Neural crest cell (in vitro differentiated cells): Measurements from ENCODE around the gene ACSS2. TPM values are rescaled to one million over a fixed set of nuclear protein-coding genes. Genes with fewer than 3 reads are reported as not detected.

Experiments
- DNase-seq: peaks from one replicate; pipeline ENCODE4 v3.0.0; 2021; ENCODE audit warnings: low read depth, mixed read lengths, low spot score
- H3K27ac Mint-ChIP-seq: one replicate; pipeline ENCODE4 v1.8.0; 2021; ENCODE audit warnings: mild to moderate bottlenecking, mixed read lengths; ENCODE audit not compliant: unreplicated experiment
- H3K27me3 Mint-ChIP-seq: 2 replicates; pipeline ENCODE4 v1.8.0; 2021; ENCODE audit warnings: low read depth, mild to moderate bottlenecking, mixed read lengths
- H3K36me3 Mint-ChIP-seq: 2 replicates; pipeline ENCODE4 v1.8.0; 2021; ENCODE audit warnings: low read depth, mild to moderate bottlenecking, mixed read lengths
- H3K4me1 Mint-ChIP-seq: 2 replicates; pipeline ENCODE4 v1.8.0; 2021; ENCODE audit warnings: mixed read lengths
- H3K4me3 Mint-ChIP-seq: one replicate; pipeline ENCODE4 v1.8.0; 2021; ENCODE audit warnings: mild to moderate bottlenecking, mixed read lengths
- H3K9me3 Mint-ChIP-seq: 2 replicates; pipeline ENCODE4 v1.8.0; 2021; ENCODE audit warnings: mixed read lengths
- CTCF ChIP-seq: fragments of 200-600 bp; sonication (generic); conservative IDR thresholded peaks from 2 replicates; pipeline ENCODE4 v1.5.0; 2021; ENCODE audit warnings: antibody characterized with exemption, mild to moderate bottlenecking
- total RNA-seq: library from RNA; stranded (reverse); gene quantifications from 2 replicates; pipeline ENCODE4 v1.2.1, GENCODE V29; 2021

Gene ACSS2
- total RNA-seq, 1 donor from 2014 or later: 90.9 TPM

GRCh38 chr20:34843421-34843820 is 33.0 kb upstream of the ACSS2 start:
- no peak overlapping the region for H3K4me3 Mint-ChIP-seq
- no peak for DNase-seq
- no peak for TF ChIP-seq CTCF
- H3K27ac Mint-ChIP-seq: no peak overlapping the region
- H3K36me3 Mint-ChIP-seq: peaks cover 8% of the 10 kb centered on the region
- no peaks in the 10 kb centered on the region for H3K9me3 Mint-ChIP-seq
- H3K27me3 Mint-ChIP-seq: no peaks in the 10 kb centered on the region
- H3K4me1 Mint-ChIP-seq: no peaks in the 10 kb centered on the region

GRCh38 chr20:34848597-34848996 is 27.8 kb upstream of the ACSS2 start:
- Mint-ChIP-seq H3K27ac (no peak overlapping the region), H3K36me3 (peaks cover 5% of the 10 kb centered on the region), H3K4me1 (no peaks in the 10 kb centered on the region), H3K4me3 (no peak overlapping the region), H3K27me3 (no peaks in the 10 kb centered on the region), H3K9me3 (no peaks in the 10 kb centered on the region)
- TF ChIP-seq CTCF: no peak
- no peak for DNase-seq

GRCh38 chr20:34849778-34850177 is 26.6 kb upstream of the ACSS2 start:
- no peaks in the 10 kb centered on the region for H3K9me3 Mint-ChIP-seq
- no peak for TF ChIP-seq CTCF
- DNase-seq: no peak
- H3K36me3 Mint-ChIP-seq: peaks cover 3% of the 10 kb centered on the region
- H3K27ac Mint-ChIP-seq: no peak overlapping the region
- no peaks in the 10 kb centered on the region for H3K27me3 Mint-ChIP-seq
- no peak overlapping the region for H3K4me3 Mint-ChIP-seq
- no peaks in the 10 kb centered on the region for H3K4me1 Mint-ChIP-seq

GRCh38 chr20:34850969-34851368 is 25.4 kb upstream of the ACSS2 start:
- no peak for TF ChIP-seq CTCF
- Mint-ChIP-seq H3K4me3 (no peak overlapping the region), H3K27me3 (no peaks in the 10 kb centered on the region), H3K4me1 (no peaks in the 10 kb centered on the region), H3K36me3 (peaks cover 2% of the 10 kb centered on the region), H3K27ac (no peak overlapping the region), H3K9me3 (no peaks in the 10 kb centered on the region)
- no peak for DNase-seq

GRCh38 chr20:34852298-34852697 is 24.1 kb upstream of the ACSS2 start:
- no peak overlapping the region for H3K27ac Mint-ChIP-seq
- DNase-seq: no peak
- H3K4me1 Mint-ChIP-seq: no peaks in the 10 kb centered on the region
- H3K36me3 Mint-ChIP-seq: peaks cover 2% of the 10 kb centered on the region
- H3K27me3 Mint-ChIP-seq: no peaks in the 10 kb centered on the region
- no peaks in the 10 kb centered on the region for H3K9me3 Mint-ChIP-seq
- H3K4me3 Mint-ChIP-seq: no peak overlapping the region
- TF ChIP-seq CTCF: no peak

- TF ChIP-seq CTCF: no peak
- Mint-ChIP-seq H3K27ac (no peak overlapping the region), H3K4me1 (no peaks in the 10 kb centered on the region), H3K9me3 (no peaks in the 10 kb centered on the region), H3K27me3 (no peaks in the 10 kb centered on the region), H3K36me3 (peaks cover 14% of the 10 kb centered on the region), H3K4me3 (no peak overlapping the region)
- DNase-seq: no peak
Observed at GRCh38 chr20:34859367-34859766, 17.0 kb upstream of the ACSS2 start.
